ENCODE data around the gene C17orf67.

DNA sequence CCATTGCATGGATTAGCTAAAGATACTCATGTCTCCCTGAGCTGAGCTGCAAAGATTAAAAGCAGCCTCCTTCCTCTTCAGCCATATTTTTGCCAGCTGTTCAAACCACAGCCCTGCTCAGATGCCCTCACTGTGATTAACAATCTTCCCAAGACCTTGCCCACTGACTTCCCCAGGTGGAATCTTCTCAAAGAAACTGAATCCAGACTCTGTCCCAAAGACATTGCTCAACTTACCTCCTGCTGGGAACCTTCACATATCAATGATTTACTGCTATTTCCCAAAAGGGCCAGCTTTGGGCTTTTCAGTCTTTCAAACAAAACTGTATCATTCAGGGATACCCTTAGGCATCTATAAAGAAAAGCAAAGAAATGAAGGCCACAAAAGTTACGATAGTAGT is 9.2 kb downstream of the C17orf67 start:
- TF ChIP-seq GATA2 (IDR thresholded peaks at IDR 0.05; ENCODE audit: low read depth, low read length) (no peak), GATA3 (IDR thresholded peaks at IDR 0.05; ENCODE audit: low read depth, low read length) (no peak)
